Fibroblast of skin of scalp (primary cell): Measurements from ENCODE around the gene USP15.
"Not testable (repeated sequence)": the region's sequence is repeated elsewhere in the genome, so short reads cannot be mapped to it uniquely, and the experiment has no call there.

Experiments used
- DNase-seq: peaks from one replicate; pipeline ENCODE4 v3.0.0-alpha.2; 2013

The USP15 gene

DNA sequence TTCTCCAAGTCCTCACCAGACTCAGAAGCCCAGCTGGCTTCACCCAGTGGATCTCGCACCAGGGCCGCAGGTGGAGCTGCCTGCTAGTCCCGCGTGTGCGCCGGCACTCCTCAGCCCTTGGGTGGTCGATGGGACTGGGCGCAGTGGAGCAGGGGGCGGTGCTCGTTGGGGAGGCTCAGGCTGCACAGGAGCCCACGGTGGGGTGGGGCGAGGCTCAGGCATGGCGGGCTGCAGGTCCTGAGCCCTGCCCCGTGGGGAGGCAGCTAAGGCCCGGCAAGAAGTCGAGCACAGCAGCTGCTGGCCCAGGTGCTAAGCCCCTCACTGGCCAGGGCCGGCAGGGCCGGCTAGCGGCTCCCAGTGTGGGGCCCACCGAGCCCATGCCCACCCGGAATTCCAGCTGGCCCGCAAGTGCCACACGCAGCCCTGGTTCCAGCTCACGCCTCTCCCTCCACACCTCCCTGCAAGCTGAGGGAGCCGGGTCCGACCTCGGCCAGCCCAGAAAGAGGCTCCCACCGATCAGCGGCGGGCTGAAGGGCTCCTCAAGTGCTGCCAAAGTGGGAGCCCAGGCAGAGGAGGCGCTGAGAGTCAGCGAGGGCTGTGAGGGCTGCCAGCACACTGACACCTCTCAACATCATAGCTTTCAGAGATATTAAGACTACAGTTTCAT is 201.1 kb downstream of the USP15 start:
- DNase-seq, result not testable (repeated sequence)

- DNase-seq, result not testable (repeated sequence)
Measured at GRCh38 chr12:62463252-62463651, 203.0 kb downstream of the USP15 start.
